Measurements from ENCODE around the gene ZNF415.

The ZNF415 gene

DNA sequence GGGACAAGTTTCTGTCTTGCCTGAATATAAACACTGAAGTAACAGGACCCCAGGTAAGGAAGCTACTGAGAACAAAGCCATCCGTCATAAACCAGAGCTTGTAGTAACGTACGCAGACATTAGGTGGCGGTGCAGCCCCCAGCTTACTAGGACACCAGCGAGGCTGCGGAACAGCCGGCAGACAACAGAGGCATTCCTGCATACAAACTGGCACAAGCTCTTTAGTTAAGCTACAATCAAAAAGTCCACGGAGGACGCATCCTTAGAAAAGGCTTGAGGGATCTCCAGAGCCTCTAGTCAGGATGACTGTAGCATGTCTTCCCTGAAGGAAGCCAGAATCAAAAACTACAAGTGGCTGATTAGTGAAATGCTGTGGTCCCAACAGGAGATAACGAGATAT is 55.7 kb downstream of the ZNF415 start:
- peak; percentile 53 for DNase-seq (ENCODE audit: low read depth)
- no peak overlapping the region for H3K4me3 ChIP-seq (ENCODE audit: low read depth, low read length)

DNA sequence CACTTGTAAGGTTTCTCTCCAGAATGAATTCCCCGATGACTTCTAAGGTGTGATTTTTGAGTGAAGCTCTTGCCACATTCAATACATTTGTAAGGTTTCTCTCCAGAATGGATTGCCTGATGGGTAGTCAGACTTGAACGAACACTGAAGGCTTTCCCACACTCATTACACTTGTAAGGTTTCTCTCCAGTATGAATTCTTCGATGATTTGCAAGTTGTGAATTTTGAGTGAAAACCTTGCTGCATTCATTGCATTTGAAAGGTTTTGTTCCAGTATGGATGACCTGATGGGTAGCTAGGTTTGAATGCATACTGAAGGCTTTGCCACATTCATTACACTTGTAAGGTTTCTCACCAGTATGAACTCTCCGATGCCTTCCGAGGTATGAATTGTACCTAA is 63.9 kb downstream of the ZNF415 start:
- TF ChIP-seq, protein P1, sequence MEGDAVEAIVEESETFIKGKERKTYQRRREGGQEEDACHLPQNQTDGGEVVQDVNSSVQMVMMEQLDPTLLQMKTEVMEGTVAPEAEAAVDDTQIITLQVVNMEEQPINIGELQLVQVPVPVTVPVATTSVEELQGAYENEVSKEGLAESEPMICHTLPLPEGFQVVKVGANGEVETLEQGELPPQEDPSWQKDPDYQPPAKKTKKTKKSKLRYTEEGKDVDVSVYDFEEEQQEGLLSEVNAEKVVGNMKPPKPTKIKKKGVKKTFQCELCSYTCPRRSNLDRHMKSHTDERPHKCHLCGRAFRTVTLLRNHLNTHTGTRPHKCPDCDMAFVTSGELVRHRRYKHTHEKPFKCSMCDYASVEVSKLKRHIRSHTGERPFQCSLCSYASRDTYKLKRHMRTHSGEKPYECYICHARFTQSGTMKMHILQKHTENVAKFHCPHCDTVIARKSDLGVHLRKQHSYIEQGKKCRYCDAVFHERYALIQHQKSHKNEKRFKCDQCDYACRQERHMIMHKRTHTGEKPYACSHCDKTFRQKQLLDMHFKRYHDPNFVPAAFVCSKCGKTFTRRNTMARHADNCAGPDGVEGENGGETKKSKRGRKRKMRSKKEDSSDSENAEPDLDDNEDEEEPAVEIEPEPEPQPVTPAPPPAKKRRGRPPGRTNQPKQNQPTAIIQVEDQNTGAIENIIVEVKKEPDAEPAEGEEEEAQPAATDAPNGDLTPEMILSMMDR (IDR thresholded peaks at IDR 0.05; ENCODE audit: low read depth, low read length): no peak
- TF ChIP-seq POLR2A (IDR thresholded peaks at IDR 0.05; ENCODE audit: extremely low read depth, insufficient read length) (no peak), MYC (IDR thresholded peaks at IDR 0.05; ENCODE audit: low read depth, low read length) (no peak)
- TF ChIP-seq, protein P2, sequence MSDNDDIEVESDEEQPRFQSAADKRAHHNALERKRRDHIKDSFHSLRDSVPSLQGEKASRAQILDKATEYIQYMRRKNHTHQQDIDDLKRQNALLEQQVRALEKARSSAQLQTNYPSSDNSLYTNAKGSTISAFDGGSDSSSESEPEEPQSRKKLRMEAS (IDR thresholded peaks at IDR 0.05; ENCODE audit: low read depth, low read length): no peak
- no peak overlapping the region for H3K4me3 ChIP-seq (ENCODE audit: low read depth, low read length)
- no peak for DNase-seq (ENCODE audit: low read depth)

More for the DNA sequence above, 55.7 kb downstream of the ZNF415 start:
- TF ChIP-seq, protein P1 (IDR thresholded peaks at IDR 0.05; ENCODE audit: low read depth, low read length): peak; percentile 46
- TF ChIP-seq MYC (IDR thresholded peaks at IDR 0.05; ENCODE audit: low read depth, low read length): no peak
- no peak for TF ChIP-seq POLR2A (IDR thresholded peaks at IDR 0.05; ENCODE audit: extremely low read depth, insufficient read length)
- TF ChIP-seq, protein P2 (IDR thresholded peaks at IDR 0.05; ENCODE audit: low read depth, low read length): no peak

DNA sequence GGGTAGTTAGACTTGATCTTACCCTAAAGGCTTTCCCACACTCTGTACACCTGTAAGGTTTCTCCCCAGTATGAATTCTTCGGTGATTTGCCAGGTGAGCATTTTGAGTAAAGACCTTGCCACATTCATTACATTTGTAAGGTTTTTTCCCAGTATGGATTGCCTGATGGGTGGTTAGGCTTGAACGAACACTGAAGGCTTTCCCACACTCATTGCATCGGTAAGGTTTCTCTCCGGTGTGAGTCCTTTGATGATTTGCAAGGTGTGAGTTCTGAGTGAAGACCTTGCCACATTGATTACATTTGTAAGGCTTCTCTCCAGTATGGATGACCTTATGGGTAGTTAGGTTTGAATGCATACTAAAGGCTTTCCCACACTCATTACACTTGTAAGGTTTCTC is 64.5 kb downstream of the ZNF415 start:
- TF ChIP-seq, protein P1 (IDR thresholded peaks at IDR 0.05; ENCODE audit: low read depth, low read length): no peak
- TF ChIP-seq MYC (IDR thresholded peaks at IDR 0.05; ENCODE audit: low read depth, low read length) (no peak), POLR2A (IDR thresholded peaks at IDR 0.05; ENCODE audit: extremely low read depth, insufficient read length) (no peak)
- TF ChIP-seq, protein P2 (IDR thresholded peaks at IDR 0.05; ENCODE audit: low read depth, low read length): no peak
- no peak overlapping the region for H3K4me3 ChIP-seq (ENCODE audit: low read depth, low read length)
- DNase-seq (ENCODE audit: low read depth): no peak

DNA sequence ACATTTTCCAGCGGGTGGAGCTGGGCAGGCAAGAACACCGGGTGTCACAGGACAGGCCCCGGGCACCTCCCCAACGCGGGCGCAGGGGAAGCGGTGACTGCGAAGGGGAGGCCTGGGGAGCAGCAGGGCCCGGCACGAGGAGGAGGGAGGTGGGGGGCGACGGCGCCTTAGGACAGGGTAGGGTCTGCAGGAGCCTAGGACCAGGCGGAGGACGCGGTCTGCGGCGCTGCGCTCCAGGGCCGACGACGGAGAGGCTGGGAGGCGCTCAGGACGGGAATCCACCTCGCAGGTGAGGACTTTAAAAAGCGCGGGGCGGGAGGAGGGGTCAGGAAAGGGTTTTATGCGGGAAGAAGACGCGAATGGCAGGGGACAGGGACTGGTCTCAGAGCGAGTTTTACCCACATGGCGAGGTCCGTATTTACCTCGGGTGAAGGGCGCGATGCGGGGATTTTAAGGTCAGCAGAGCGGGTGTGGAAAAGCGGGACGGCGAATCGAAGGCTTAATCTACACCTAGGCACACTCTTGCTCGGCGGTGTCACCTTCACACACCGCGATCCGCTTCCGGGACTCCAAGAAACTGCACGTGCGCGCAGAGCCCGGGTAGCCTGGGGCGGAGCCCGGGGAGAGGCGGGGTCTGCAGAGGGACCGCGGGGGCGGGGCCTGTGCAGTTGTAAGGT is 74.7 kb downstream of the ZNF415 start:
- H3K4me3 ChIP-seq (ENCODE audit: low read depth, low read length): no peak overlapping the region
- DNase-seq (ENCODE audit: low read depth): no peak
- no peak for TF ChIP-seq POLR2A (IDR thresholded peaks at IDR 0.05; ENCODE audit: extremely low read depth, insufficient read length)
- TF ChIP-seq, protein P1 (IDR thresholded peaks at IDR 0.05; ENCODE audit: low read depth, low read length): no peak
- no peak for TF ChIP-seq MYC (IDR thresholded peaks at IDR 0.05; ENCODE audit: low read depth, low read length)

Measured in NB4 (cell line).